ENCODE data around the gene EFNA2. TPM values are rescaled to one million over a fixed set of nuclear protein-coding genes. Genes with fewer than 3 reads are reported as not detected.

EFNA2 gene
- total RNA-seq, 4 donors from 2014 or later = 0.76 TPM; not detected in 3

GRCh38 chr19:1283917-1284292 lies 1.8 kb upstream of the EFNA2 start:
- no peaks in the 10 kb centered on the region for H3K36me3 ChIP-seq
- no peak overlapping the region for H3K4me3 ChIP-seq
- DNase-seq = no peak
- no peak overlapping the region for H3K27ac ChIP-seq
- H3K27me3 ChIP-seq = peaks cover 22 to 29% of the 10 kb centered on the region in 2 donors
- peaks cover 0 to 5% of the 10 kb centered on the region in 2 donors for H3K4me1 ChIP-seq
- intact Hi-C loops (cut with DNase I; ENCODE audit: low total_unique reads) = no loop called here
- H3K9me3 ChIP-seq = no peaks in the 10 kb centered on the region
- TF ChIP-seq POLR2A (IDR thresholded peaks at IDR 0.05) (no peak), CTCF (IDR thresholded peaks at IDR 0.05) (no peak)

- intact Hi-C loops (cut with DNase I; ENCODE audit: low total_unique reads) = no loop called here
Measured at GRCh38 chr19:1284293-1284978, 1.2 kb upstream of the EFNA2 start.

GRCh38 chr19:1284979-1285736 lies 515 bp upstream of the EFNA2 start:
- peaks cover 22 to 29% of the 10 kb centered on the region in 2 donors for H3K27me3 ChIP-seq
- TF ChIP-seq CTCF (IDR thresholded peaks at IDR 0.05) = no peak
- TF ChIP-seq POLR2A (IDR thresholded peaks at IDR 0.05) = no peak
- intact Hi-C loops (cut with DNase I; ENCODE audit: low total_unique reads) = no loop called here
- H3K36me3 ChIP-seq = no peaks in the 10 kb centered on the region
- H3K4me1 ChIP-seq = peaks cover 0 to 5% of the 10 kb centered on the region in 2 donors
- no peaks in the 10 kb centered on the region for H3K9me3 ChIP-seq
- H3K4me3 ChIP-seq = no peak overlapping the region
- no peak for DNase-seq
- H3K27ac ChIP-seq = no peak overlapping the region

More at GRCh38 chr19:1284293-1284978, 1.2 kb upstream of the EFNA2 start:
- H3K9me3 ChIP-seq = no peaks in the 10 kb centered on the region
- H3K27me3 ChIP-seq = peaks cover 22 to 29% of the 10 kb centered on the region in 2 donors
- H3K27ac ChIP-seq = no peak overlapping the region
- no peak overlapping the region for H3K4me3 ChIP-seq
- H3K4me1 ChIP-seq = peaks cover 0 to 5% of the 10 kb centered on the region in 2 donors
- no peak for DNase-seq
- TF ChIP-seq POLR2A (IDR thresholded peaks at IDR 0.05) = no peak
- TF ChIP-seq CTCF (IDR thresholded peaks at IDR 0.05) = no peak
- H3K36me3 ChIP-seq = no peaks in the 10 kb centered on the region

- Histone ChIP-seq H3K36me3 (no peaks in the 10 kb centered on the region), H3K4me3 (no peak overlapping the region), H3K4me1 (peaks cover 0 to 5% of the 10 kb centered on the region in 2 donors), H3K27ac (no peak overlapping the region), H3K27me3 (peaks cover 22 to 29% of the 10 kb centered on the region in 2 donors), H3K9me3 (no peaks in the 10 kb centered on the region)
- intact Hi-C loops (cut with DNase I; ENCODE audit: low total_unique reads) = no loop called here
- DNase-seq = no peak
- TF ChIP-seq POLR2A (IDR thresholded peaks at IDR 0.05) (no peak), CTCF (IDR thresholded peaks at IDR 0.05) (no peak)
Measured at GRCh38 chr19:1286487-1287353, 1.0 kb downstream of the EFNA2 start.

Measured in uterus (tissue), 4 donors.